HG02642 (cell line): ENCODE data around the gene NXPE3.
A peak's percentile ranks its signal among the peaks of the same experiment; 100 is the strongest.
"Not testable (repeated sequence)": the region's sequence is repeated elsewhere in the genome, so short reads cannot be mapped to it uniquely, and the experiment has no call there.

Source experiments
- ATAC-seq: cut with Tn5 transposase; IDR thresholded peaks from one replicate; pipeline ENCODE4 v1.9.1; 2021; ENCODE audit warnings: mild to moderate bottlenecking; ENCODE audit not compliant: unreplicated experiment, poor library complexity

NXPE3 gene

GRCh38 chr3:101849714-101850245 is 70.8 kb downstream of the NXPE3 start:
- peak; percentile 33 for ATAC-seq

GRCh38 chr3:101850246-101851051 is 71.4 kb downstream of the NXPE3 start:
- peak; percentile 20 for ATAC-seq

- ATAC-seq, result no peak
Measured at GRCh38 chr3:101851072-101851770, 72.2 kb downstream of the NXPE3 start.

GRCh38 chr3:101851850-101852714 is 73.1 kb downstream of the NXPE3 start:
- no peak for ATAC-seq

GRCh38 chr3:101852983-101853840 is 74.2 kb downstream of the NXPE3 start:
- ATAC-seq, result no peak

- ATAC-seq, result no peak
Measured at GRCh38 chr3:101853982-101854381, 75.0 kb downstream of the NXPE3 start.

- ATAC-seq, result no peak
Measured at GRCh38 chr3:101854608-101855304, 75.7 kb downstream of the NXPE3 start.

- no peak for ATAC-seq
Measured at GRCh38 chr3:101857301-101857741, 78.3 kb downstream of the NXPE3 start.

- ATAC-seq, result no peak
Measured at GRCh38 chr3:101858464-101859030, 79.5 kb downstream of the NXPE3 start.

GRCh38 chr3:101859882-101860448 is 81.0 kb downstream of the NXPE3 start:
- ATAC-seq, result no peak

GRCh38 chr3:101861212-101861788 is 82.3 kb downstream of the NXPE3 start:
- peak; percentile 48 for ATAC-seq

- ATAC-seq, result no peak
Measured at GRCh38 chr3:101861789-101862415, 82.9 kb downstream of the NXPE3 start.

GRCh38 chr3:101862416-101863165 is 83.6 kb downstream of the NXPE3 start:
- no peak for ATAC-seq

- not testable (repeated sequence) for ATAC-seq
Measured at GRCh38 chr3:101864926-101865325, 85.9 kb downstream of the NXPE3 start.

- no peak for ATAC-seq
Measured at GRCh38 chr3:101865751-101866509, 86.9 kb downstream of the NXPE3 start.

- no peak for ATAC-seq
Measured at GRCh38 chr3:101867511-101867910, 88.5 kb downstream of the NXPE3 start.
